Amygdala (tissue), 56 donors: Measurements from ENCODE around the gene ACLY.

Experiments used
- DNase-seq, 56 donors: peaks; one replicate each; lab custom pipeline; 2025; lab: John Stamatoyannopoulos, UW

The ACLY gene

DNA sequence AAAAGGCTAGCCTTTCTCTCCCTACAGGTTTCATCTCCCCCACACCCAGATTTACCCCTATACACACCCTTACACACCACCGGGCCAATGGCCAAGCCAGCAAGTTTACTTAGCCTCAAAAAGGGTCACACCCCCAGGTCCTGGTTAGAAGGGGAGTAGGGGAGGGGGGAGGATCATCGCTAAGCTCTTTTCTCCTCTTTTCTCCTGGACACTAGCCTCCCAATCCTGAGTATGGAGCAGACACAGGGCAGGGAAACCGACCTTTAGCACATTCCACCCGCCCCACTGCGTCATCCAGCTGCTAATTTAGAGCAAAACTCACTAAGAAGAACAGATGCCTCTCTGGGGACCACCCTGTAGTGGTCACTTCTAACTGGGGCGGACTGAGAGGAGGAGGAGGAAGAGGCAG, 4.4 kb downstream of the ACLY start:
- no peak for DNase-seq

DNA sequence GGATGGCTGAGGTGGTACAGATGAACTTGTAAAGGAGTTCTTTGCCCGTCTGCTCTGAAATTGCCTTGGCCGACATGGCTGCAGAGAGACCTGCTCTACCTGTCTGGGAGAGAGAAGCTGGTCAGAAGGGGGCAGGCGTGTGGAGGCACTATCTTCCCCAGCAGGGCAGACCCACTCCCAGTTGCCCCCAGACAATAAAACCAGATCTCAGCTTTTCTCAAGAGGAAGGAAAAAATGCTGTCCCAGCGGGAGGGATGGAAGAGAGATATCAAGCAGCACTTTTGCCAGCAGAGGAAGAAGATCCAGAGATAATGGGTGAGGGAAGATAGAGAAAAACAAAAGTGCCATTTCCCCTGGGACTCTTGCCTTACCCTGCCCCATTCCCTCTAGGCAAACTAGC, 5.0 kb downstream of the ACLY start:
- no peak for DNase-seq

DNA sequence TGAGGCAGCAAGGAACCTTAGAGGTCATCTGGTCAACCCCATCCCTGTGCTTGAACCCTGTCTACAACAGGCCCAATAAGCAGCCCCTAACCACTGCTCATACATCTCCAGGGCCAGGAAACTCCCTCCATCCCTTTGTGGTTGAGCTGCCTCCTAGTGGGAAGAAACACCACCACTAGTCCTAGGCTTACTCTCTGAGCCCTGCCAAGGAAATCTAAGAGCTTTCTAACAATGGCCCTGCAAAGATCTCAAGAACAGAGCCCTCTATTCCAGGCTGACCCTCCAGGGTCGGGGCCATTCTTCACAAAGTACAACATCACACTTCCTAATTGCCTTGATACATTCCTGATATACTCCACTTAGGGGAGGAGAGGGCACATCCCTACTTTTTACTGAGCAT, 5.8 kb downstream of the ACLY start:
- no peak for DNase-seq

DNA sequence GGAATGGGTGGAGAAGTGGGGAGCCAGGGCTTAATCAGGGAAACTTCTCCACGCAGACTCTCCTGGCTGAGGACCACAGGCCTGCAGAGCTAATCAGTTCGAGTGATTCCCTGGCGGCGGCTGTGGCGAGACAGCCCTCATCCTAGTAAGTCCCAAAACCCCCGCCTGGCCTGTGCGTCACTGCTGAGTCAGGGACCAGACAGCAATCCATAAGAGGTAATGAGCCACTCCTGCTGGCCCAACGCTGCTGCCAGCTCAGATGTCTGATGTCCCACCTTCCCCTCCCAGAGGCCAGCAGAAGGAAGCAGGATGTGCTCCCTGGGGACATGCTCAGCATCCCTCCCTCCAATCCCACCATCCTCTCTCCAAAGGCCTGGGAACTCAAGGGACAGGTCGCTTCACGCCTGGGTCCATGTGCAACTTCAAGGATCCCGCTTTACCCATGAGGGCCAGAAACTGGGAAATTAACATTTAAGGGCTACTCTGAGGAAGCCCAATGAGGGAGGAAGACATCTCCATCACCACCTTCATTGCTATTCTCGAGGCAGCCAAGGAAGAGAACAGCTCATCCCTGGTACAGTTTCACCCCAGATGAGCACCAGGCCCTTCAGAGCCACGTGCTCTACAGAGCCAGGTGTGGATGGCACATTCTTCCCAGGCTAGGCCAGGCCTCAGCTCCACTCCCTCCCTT, 7.9 kb downstream of the ACLY start:
- DNase-seq: peak in 2 of 56 donors; percentile 2 to 7

DNA sequence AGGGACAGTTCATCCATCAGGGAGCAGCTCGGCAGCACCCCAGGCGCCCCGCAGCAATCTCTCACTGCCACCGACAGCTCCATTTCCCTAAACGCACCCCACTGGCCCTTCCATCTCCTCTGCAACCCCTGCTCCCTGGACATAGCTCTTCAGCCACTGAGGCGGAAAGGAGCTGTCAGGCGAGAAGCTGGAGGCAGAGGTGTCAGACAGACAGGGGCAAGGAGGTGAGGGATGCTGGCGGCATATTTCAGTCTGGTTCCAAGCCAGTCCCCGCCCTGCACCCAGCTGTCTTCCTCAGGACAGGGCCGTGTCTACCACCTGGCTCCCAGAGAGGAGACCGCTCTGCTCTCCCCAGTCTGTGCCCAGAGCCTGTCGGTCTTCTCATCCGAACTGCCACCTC, 9.7 kb downstream of the ACLY start:
- DNase-seq: no peak

DNA sequence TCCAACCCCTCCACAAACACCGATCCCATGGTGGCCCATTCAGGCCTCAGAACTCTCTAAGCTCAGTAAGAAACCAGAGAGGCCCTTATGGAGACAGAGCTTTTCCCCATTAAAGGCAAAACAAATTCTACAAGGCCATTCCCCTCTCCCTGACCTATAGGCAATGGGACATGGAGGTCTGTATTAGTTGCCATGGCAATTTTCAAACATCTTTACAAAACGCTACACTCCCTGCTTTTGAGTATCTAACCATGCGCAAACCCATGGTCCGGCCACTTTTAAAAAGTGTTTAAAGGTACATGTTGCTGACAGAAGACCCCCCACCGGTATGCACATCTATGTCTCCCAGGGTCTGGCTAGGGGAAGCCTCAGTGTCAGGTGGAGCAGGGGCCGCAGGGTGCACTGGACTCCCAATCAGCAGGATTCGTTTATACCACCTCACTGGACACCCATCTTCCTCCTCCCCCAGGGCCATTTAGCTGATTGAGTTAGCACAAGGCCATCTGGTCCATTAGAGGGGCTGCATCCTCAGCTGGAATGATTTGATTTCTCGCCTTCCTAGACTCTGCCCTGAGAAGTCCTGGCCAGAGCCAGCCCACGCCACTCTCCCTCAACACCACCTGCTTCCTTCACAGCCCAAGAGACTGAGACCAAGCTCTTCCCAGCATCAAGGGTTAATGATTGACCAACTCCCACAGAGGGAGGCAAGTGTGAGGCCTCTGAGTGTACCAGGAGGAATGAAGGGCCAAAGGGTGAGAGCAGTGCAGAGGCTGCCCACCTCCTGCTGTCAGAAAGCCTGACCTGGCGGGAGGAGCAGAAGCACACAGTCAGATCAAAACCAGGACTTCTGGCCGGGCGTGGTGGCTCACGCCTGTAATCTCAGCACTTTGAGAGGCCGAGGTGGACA, 10.9 kb downstream of the ACLY start:
- no peak for DNase-seq

DNA sequence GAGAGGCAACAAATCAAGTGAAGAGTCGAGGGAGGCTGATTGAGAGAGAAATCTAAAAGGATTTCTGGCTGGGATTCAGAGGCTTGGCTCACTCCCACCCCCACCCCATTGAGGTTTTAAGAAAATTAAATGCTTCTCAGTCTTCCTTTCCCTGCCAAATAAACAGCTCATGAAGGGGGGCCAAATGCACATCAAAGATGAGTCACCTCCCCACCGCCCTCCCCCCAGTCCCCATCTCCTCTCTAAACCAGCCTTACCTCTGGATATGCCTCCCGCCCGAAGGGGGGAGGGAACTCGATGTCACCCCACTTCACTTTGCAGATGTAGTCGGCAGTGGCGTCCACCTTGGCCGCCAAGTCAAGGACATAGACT, 11.6 kb downstream of the ACLY start:
- DNase-seq: peak in 3 of 56 donors; percentile 6 to 25 (median 24)

DNA sequence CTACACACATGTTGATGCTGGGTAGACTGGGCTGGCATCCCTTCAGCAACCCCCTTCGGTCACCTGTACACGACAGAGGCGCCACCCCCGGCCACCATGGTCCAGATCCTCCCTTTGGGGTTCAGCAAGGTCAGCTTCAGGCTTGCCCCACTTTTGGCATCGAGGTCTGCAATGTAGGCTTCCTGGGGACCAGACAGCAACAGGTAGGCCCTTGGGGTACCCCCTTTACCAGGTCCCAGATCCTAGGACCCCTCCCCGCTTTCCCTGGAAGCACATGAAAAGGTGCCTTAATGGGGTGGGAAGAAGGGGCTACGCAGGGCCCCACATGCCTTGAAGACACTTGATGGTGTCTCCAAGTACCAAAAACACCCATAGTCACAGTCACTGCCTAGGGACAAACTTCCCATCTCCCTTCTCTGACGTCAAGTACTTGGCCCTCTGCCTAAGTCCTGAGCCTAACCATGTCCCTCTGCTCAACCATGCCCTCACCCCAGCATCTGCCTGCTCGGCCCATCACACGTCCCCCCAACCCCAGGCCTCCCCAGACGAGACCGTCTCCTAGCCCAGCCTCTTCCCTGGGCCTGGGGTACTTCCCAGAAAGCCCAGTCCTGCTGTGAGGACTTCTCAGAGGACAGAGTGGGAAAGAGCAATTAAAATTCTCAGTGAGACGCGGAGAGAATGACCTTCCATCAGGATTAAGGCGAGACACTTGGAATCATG, 12.1 kb downstream of the ACLY start:
- DNase-seq: no peak

DNA sequence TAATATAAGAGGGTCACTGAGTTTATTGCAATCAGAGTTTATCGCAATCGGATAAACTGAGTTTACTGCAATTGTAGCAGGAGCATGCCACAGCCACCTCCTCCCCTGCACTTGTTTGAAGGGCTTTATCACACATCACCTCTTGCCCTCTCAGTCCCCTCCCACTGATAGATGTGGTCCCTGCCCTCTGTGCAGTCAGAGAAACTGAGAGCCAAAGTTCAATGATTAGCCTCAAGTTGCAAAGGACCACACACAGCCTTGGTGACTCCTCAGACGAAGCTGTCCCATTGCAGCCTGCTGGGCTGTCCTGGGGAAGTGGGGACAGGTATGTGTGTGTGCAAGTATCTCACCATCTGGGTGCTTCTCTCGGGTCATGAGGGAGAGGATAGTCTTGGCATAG, 13.6 kb downstream of the ACLY start:
- no peak for DNase-seq

DNA sequence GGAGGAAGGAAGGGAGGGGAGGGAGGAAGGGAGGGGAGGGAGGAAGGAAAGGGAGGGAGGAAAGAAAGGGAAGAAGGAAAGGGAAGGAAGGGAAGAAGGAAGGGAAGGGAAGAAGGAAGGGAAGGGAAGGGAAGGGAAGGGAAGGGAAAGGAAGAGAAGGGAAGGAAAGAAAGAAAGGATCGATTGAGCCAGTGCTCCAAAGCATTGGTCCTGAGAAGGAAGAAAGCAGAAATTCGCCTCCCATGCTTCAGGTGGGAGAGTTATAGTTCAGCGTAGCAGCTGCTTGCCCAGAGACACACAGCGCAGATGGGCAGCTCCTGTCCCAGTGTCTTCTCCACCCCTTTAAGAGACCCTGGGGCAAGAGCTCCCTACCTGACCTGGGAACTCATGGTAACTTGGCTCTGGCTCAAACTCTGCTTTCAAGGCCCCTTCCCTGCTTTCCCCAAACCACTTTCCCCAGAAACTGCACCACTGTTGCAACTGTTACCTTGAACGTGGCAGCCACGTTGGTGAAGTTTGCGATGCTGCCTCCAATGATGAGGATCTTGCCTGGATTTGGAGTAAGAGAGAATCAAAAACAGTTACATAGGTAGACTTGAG, 14.4 kb downstream of the ACLY start:
- DNase-seq: no peak

DNA sequence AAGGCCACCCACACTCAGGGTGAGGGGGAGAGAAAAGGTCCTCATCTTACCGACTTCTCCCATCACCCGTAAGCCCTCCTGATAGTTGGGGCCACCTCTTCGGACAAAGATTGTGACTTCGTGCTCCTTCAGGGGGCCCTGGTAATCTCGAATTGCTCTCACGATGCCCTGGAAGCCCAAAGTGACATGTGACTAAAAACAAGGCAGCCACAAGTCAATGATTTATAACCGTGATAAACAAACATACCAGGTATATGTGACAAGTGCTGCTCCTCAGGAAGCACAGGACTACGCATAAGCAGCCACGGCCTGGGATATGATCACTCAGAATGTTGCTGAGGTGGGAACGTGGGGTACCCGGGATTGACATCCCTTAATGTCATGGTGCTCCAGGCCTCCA, 17.1 kb downstream of the ACLY start:
- no peak for DNase-seq

DNA sequence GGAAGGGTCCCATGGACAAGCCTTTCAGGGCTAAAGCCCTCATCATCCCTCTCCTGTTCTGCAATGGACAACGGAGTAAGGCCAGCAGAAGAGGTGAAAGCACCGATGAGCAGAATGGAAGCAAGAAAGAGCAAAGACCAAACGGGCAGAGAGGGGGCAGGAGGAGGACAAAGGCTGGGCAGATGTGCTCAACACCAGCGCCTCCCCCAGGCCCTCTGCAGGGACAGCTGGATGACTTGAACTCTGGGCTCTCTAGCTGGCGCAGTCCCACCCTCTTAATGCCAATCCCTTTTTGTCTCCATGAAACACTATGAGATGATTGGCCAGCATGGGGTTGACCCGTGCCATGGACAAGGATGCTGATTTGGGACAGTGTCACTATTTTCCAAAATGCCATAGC, 22.0 kb downstream of the ACLY start:
- DNase-seq: no peak

DNA sequence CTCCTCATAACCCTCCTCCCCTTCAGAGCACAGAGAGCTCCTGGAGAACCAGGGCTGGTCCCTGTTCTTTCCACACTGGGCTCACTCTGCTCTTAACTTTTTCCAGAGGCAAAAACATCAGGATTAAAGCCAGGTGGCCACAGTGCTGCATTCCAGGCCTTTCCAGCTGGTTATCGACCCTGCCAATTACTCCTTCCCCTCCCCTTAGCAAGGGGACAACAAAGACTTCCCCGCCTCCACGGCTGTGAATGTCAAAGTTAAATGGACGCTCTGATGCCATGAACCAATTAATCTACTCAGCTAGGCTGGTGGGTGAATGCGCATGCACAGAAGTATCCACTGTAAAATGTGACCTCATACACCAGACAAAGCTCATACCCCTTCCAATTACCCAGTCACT, 23.1 kb downstream of the ACLY start:
- DNase-seq: no peak

DNA sequence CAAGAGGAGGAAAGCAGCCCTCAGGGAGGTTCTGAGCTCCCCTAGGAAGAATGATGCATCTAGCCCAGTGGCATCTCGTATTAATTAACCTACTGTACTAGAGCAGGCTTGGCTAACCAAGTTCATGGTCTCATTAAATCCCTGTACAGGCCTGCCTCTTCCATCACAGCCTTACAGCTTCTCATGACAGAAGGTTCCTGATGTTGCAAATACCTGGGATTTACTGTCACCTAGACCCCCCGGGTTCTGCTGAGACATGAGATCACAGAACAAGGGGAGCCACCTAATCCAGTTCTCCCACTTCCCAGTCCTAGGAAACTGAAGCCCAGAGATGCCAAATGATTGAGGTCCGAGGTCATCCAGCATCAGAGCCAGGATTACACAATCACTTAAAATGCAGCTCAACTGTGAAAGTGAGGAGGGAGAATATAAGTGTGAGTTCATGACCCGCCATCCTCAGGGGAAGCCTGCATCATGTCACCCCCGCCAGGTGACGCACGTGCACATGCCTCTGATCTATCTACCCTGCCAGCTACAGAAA, 23.9 kb downstream of the ACLY start:
- no peak for DNase-seq

DNA sequence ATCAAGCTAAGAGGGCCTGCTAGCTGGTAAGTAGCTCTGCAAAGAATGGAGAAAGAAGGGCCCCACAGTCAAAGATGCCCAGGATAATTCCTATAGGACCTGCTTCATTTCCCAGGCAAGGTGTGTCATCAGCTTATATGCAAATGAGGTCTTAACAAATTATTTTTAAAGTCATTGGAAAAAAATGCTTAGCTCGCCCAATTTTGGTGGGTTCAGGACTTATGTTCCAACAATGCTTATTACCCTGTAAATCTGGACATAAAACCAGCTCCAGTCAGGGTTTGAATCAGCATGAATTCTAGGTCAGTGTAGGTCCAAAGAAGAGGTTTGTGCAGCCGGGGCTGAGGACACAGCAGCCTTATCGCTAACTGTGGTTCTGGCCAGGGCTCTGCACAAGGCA, 25.4 kb downstream of the ACLY start:
- DNase-seq: no peak

DNA sequence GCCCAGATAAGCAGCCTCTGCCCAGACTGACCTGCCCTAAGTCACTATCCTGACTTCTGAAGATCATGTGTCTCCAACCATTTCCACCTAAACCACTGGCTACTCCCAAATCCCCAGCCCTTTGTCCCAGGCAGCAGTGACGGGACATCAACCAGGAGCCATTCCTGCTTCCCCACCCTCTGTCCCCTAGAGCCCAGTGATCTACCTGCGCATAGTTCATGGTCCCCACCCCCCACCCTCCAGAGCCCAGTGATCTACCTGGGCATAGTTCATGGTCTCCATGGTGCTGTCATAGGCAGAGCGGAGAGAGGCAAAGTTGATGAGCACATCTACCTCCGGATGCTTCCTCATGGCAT, 26.8 kb downstream of the ACLY start:
- DNase-seq: no peak

DNA sequence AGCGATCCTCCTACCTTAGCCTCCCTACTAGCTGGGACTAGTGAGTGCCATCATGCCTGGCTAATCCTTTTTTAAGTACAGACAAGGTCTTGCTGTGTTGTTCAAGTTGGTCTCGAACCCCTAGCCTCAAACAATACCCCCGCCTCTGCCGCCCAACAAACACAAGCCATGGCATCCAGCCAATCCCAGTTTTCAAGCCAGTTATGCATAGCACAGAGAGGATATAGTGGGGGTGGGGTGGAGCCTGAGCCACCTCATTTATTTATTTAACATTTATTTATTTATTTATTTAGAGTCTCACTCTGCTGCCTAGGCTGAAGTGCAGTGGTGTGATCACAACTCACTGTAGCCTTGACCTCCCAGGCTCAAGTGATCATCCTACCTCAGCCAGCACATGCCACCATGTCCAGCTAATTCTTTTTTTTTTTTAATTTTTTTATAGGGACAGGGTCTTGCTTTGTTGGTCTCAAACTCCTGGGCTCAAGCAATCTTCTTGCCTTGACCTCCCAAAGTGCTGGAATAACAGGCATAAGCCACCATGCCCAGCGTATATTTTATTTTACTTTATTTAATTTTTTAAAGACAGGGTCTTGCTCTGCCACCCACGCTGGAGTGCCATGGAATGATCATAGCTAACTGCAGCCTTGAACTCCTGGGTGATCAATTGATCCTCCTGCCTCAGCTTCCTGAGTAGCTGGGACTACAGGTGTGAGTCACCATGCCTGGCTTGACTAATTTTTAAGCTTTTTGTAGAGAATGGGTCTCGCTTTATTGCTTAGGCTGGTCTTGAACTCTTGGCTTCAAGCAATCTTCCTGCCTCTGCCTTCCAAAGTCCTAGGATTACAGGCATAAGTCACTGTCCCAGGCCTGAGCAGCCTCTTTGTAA, 27.4 kb downstream of the ACLY start:
- DNase-seq: no peak

DNA sequence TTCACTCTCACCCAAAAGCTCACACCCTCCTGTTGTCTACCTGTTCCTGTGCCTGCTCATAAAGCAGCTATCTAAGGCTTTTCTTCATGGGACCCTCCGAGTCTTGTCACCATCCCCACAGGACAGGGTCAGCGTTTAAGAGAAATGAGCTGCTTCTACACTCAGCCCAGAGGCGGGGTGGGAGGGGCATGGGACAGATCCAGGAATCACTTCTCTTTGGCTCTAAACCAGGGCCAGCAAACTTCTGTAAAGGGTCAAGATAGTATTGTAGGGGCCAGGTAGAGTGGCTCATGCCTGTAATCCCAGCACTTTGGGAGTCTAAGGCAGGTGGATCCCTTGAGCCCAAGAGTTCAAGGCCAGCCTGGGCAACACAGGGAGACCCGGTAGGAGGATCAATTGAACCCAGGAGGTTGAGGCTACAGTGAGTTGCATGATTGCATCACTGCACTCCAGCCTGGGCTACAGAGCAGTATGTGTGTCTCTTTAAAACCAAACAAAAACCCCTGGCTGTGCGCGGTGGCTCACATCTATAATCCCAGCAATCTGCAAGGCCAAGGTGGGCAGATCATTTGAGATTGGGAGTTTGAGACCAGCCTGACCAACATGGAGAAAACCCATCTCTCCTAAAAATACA, 30.3 kb downstream of the ACLY start:
- DNase-seq: peak in 2 of 56 donors; percentile 8 to 25

DNA sequence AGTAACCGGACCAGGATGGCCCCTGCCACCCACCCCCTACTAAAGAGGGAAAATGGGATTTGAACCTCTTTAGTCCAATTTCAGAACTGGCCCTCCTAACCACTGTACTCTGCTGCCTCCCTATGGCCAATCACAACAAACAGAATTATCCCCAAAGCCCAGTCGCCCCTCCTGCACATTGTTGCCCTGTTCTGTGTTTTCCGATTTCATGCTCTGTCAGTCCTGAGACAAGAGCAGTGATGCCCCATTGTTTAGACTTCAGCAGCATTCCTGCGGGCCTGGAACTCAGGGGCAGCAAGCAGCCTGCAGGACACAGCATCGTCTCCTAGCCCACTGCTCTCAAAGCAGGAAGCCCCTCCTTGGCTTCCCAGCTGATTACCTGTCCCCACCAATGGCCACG, 33.0 kb downstream of the ACLY start:
- DNase-seq: peak in 1 of 56 donors; percentile 3
